Activated naive CD4-positive, alpha-beta T cell treated with anti-CD3 and anti-CD28 coated beads, Interleukin-2, amount 10 ng/mL, durations not matched to agents 7 days and 5 days (primary cell): ENCODE measurements around the gene PALD1.

Experiments used
- CTCF ChIA-PET: fragments of 350-600 bp; sonication (Branson Sonifier 250); formaldehyde crosslinking; loops from one replicate; lab custom pipeline; 2021; ENCODE audit warnings: antibody characterized with exemption; lab: Charles Lee
- DNase-seq: peaks from one replicate; pipeline ENCODE4 v3.0.0-alpha.2; 2020
- H3K27ac Mint-ChIP-seq: one replicate; pipeline ENCODE4 v1.8.0; 2021; ENCODE audit warnings: mild to moderate bottlenecking, moderate library complexity, mixed read lengths
- H3K27me3 Mint-ChIP-seq: one replicate; pipeline ENCODE4 v1.8.0; 2021; ENCODE audit warnings: mild to moderate bottlenecking, mixed read lengths
- H3K36me3 Mint-ChIP-seq: one replicate; pipeline ENCODE4 v1.8.0; 2021; ENCODE audit warnings: mixed read lengths
- H3K4me1 Mint-ChIP-seq: one replicate; pipeline ENCODE4 v1.8.0; 2021; ENCODE audit warnings: mixed read lengths
- H3K4me3 Mint-ChIP-seq: one replicate; pipeline ENCODE4 v1.8.0; 2021; ENCODE audit warnings: mild to moderate bottlenecking, moderate library complexity, mixed read lengths
- H3K9me3 Mint-ChIP-seq: one replicate; pipeline ENCODE4 v1.8.0; 2021; ENCODE audit warnings: mixed read lengths

PALD1 gene

DNA sequence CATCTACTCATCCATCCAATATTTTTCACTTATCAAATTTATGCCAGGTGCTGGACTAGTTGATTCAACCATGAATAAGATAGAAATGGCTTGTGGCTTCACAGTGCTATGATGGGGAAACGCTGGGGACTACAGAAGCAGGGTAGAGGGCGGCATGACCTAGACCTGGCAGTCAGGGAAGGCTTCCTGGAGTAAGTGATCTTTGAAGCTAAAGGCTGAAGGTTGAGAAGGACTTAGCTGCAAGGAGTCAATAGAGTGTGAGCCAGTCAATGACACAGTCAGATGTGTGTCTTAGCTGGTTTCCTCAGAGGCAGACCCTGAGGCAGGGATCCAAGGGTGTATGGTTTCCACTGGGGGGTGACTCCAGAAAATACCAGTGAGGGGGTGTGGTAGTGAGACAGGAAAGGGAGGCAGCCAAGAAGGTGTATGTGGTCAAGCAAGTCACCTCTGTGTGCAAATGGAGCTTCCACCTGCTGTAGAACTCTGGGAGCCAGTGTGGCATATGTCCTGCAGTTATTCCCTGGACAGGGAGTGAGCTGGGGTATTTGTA, 113.7 kb downstream of the PALD1 start:
- CTCF ChIA-PET = no interaction called here
- no peak overlapping the region for H3K27ac Mint-ChIP-seq
- H3K36me3 Mint-ChIP-seq = peaks cover 10% of the 10 kb centered on the region
- no peak for DNase-seq
- peaks cover 8% of the 10 kb centered on the region for H3K4me1 Mint-ChIP-seq
- H3K27me3 Mint-ChIP-seq = peaks cover 69% of the 10 kb centered on the region
- H3K9me3 Mint-ChIP-seq = no peaks in the 10 kb centered on the region
- no peak overlapping the region for H3K4me3 Mint-ChIP-seq

- Mint-ChIP-seq H3K27ac (no peak overlapping the region), H3K27me3 (peaks cover 64% of the 10 kb centered on the region), H3K9me3 (no peaks in the 10 kb centered on the region), H3K4me1 (peaks cover 8% of the 10 kb centered on the region), H3K4me3 (no peak overlapping the region), H3K36me3 (peaks cover 16% of the 10 kb centered on the region)
- no peak for DNase-seq
- CTCF ChIA-PET = no interaction called here
Measured at GRCh38 chr10:70592746-70593512, 114.4 kb downstream of the PALD1 start.

GRCh38 chr10:70593513-70593890, 114.9 kb downstream of the PALD1 start:
- Mint-ChIP-seq H3K36me3 (peaks cover 17% of the 10 kb centered on the region), H3K27me3 (peaks cover 59% of the 10 kb centered on the region), H3K9me3 (no peaks in the 10 kb centered on the region), H3K4me3 (no peak overlapping the region), H3K4me1 (peaks cover 8% of the 10 kb centered on the region), H3K27ac (peak overlapping the region; percentile 58)
- no peak for DNase-seq
- CTCF ChIA-PET = interaction anchor here (0.7 kb wide), 1 partner anchor 35 kb away, joined by 3 read pairs; no protein-coding TSS in a partner anchor

DNA sequence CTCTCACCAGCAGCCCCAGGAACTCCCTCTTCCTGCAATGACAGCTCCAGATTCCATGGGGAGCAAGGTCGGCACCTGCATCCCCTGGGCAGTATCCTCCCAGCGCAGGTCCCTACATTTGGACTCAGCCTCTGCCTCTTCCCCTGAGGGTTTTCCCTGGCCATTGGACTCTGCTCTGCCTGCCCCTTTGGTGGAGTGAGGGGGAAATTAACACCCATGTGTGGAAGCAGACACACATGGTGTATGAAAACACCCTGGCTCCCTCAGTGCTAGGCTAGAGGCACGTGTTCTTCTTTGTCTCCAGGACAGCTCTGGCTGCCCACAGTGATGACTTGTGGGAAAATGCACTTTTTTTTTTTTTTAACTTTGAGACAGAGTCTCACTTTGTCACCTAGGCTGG, 115.6 kb downstream of the PALD1 start:
- no peak overlapping the region for H3K4me3 Mint-ChIP-seq
- DNase-seq = no peak
- H3K27ac Mint-ChIP-seq = no peak overlapping the region
- peaks cover 11% of the 10 kb centered on the region for H3K4me1 Mint-ChIP-seq
- peaks cover 52% of the 10 kb centered on the region for H3K27me3 Mint-ChIP-seq
- H3K36me3 Mint-ChIP-seq = peaks cover 21% of the 10 kb centered on the region
- CTCF ChIA-PET = interaction anchor here (0.7 to 1.4 kb wide), 2 partner anchors 33 to 35 kb away, joined by 3 to 5 read pairs (median 3); no protein-coding TSS in a partner anchor
- no peaks in the 10 kb centered on the region for H3K9me3 Mint-ChIP-seq

GRCh38 chr10:70595566-70596016, 117.0 kb downstream of the PALD1 start:
- CTCF ChIA-PET = interaction anchor here (1.4 kb wide), 1 partner anchor 37 kb away, joined by 5 read pairs; no protein-coding TSS in a partner anchor
- H3K4me1 Mint-ChIP-seq = peaks cover 13% of the 10 kb centered on the region
- no peak overlapping the region for H3K27ac Mint-ChIP-seq
- H3K27me3 Mint-ChIP-seq = peaks cover 38% of the 10 kb centered on the region
- no peak for DNase-seq
- H3K9me3 Mint-ChIP-seq = no peaks in the 10 kb centered on the region
- H3K4me3 Mint-ChIP-seq = no peak overlapping the region
- H3K36me3 Mint-ChIP-seq = peaks cover 26% of the 10 kb centered on the region

DNA sequence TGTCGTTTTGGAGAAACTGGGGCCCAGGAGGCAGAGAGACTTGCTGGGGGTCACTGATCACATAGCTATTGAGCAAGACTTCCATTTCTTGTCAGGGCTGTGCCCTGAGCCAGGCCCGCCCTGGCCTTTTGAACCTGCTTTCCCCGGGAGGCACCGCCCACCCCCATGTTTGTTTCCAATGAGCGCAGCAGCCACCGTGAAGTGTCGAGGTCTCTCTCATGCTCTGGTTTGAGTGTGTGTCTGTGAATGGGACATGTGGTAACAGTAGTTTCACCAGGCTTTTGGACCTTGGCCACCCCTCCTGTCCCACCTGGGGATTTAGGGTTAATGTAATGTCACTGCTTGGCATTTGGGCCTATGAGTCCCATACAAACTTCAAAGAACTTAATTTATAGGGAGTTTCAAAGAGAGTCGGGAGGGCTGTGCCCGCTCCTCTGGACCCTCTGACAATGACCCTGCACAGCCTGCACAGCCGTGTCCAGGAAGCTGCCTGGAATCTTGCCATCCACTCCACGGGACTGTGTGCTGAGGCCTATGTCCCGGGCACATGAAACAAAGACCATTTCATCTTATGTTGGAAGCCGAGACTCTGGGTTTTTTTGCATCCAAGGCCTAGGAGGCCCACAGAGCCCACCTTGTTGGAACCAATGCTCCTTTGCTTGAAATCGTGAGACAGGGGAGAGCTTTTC, 117.7 kb downstream of the PALD1 start:
- Mint-ChIP-seq H3K36me3 (peaks cover 26% of the 10 kb centered on the region), H3K4me3 (no peak overlapping the region), H3K9me3 (no peaks in the 10 kb centered on the region), H3K27me3 (peaks cover 31% of the 10 kb centered on the region), H3K27ac (no peak overlapping the region), H3K4me1 (peaks cover 17% of the 10 kb centered on the region)
- DNase-seq = no peak
- CTCF ChIA-PET = no interaction called here

GRCh38 chr10:70596860-70597809, 118.6 kb downstream of the PALD1 start:
- peaks cover 28% of the 10 kb centered on the region for H3K27me3 Mint-ChIP-seq
- CTCF ChIA-PET = no interaction called here
- peaks cover 24% of the 10 kb centered on the region for H3K4me1 Mint-ChIP-seq
- no peak for DNase-seq
- peaks cover 28% of the 10 kb centered on the region for H3K36me3 Mint-ChIP-seq
- no peaks in the 10 kb centered on the region for H3K9me3 Mint-ChIP-seq
- H3K27ac Mint-ChIP-seq = no peak overlapping the region
- H3K4me3 Mint-ChIP-seq = no peak overlapping the region

DNA sequence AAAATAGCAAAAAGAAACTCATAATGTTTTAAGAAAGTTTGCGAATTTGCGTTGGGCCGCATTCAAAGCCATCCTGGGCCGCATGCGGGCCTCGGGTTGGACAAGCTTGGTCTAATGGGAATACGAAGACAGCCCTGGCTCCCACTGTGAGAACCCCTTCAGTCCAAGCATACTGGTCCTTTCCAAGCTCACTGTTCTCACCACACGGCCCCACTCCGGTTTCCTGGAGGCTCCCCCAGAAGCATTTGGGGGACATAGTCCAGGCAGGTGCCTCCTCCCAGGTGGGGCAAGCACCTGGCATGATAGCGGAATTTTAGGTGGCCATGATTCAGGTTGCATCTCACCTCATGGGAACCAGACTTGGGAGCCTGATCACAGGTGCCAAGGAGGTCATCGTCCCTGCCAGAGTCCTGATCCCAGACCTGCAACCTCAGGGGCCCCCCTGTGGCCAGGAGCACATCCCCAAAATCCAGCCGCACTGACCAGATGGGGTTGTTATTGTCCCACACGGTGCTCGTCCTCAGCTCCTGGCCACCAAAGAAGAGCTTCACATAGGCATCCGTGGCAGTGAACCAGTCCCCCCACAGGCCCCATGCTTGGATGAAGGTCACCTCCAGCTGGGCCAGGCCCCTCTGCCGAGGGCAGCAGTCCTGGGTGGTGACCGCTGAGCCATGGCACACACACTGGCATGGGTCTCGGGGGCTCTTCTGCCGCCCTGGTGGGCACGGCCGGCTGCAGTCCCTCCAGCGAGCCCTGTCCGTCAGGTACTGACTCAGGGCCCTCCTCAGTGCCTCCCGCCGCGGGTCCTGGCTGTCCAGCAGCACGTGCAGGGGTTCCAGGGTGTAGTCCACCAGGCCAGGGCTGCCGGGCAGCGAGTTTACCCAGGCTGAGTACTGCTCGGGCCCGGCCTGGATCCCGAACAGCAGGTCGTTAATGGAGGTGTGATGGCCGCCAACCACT, 119.6 kb downstream of the PALD1 start:
- H3K27ac Mint-ChIP-seq = no peak overlapping the region
- CTCF ChIA-PET = no interaction called here
- H3K4me1 Mint-ChIP-seq = peaks cover 32% of the 10 kb centered on the region
- no peaks in the 10 kb centered on the region for H3K9me3 Mint-ChIP-seq
- peaks cover 18% of the 10 kb centered on the region for H3K27me3 Mint-ChIP-seq
- no peak for DNase-seq
- H3K36me3 Mint-ChIP-seq = peaks cover 29% of the 10 kb centered on the region
- H3K4me3 Mint-ChIP-seq = no peak overlapping the region

- H3K9me3 Mint-ChIP-seq = no peaks in the 10 kb centered on the region
- peaks cover 12% of the 10 kb centered on the region for H3K27me3 Mint-ChIP-seq
- peaks cover 40% of the 10 kb centered on the region for H3K4me1 Mint-ChIP-seq
- DNase-seq = no peak
- H3K27ac Mint-ChIP-seq = no peak overlapping the region
- no peak overlapping the region for H3K4me3 Mint-ChIP-seq
- CTCF ChIA-PET = no interaction called here
- peaks cover 29% of the 10 kb centered on the region for H3K36me3 Mint-ChIP-seq
Measured at GRCh38 chr10:70598857-70599295, 120.3 kb downstream of the PALD1 start.

DNA sequence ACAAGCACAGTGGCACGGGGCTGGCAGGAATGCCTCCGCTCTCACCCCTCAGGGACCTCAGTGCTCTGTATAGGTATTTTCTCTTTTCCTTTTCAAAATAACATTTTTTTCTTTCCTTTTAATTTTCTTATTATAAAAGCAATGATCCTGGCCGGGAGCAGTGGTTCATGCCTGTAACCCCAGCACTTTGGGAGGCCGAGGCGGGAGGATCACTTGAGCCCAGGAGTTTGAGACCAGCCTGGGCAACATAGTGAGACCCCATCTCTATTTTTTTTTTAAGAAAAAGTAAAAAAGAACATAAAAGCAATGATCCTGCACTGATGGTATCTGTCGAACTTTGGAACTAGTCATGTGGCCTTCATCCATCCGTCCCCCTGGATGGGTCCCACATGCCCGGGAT, 120.8 kb downstream of the PALD1 start:
- no peak for DNase-seq
- no peak overlapping the region for H3K4me3 Mint-ChIP-seq
- H3K4me1 Mint-ChIP-seq = peaks cover 43% of the 10 kb centered on the region
- peaks cover 29% of the 10 kb centered on the region for H3K36me3 Mint-ChIP-seq
- no peaks in the 10 kb centered on the region for H3K9me3 Mint-ChIP-seq
- CTCF ChIA-PET = no interaction called here
- peak overlapping the region; percentile 37 for H3K27ac Mint-ChIP-seq
- H3K27me3 Mint-ChIP-seq = peaks cover 8% of the 10 kb centered on the region

DNA sequence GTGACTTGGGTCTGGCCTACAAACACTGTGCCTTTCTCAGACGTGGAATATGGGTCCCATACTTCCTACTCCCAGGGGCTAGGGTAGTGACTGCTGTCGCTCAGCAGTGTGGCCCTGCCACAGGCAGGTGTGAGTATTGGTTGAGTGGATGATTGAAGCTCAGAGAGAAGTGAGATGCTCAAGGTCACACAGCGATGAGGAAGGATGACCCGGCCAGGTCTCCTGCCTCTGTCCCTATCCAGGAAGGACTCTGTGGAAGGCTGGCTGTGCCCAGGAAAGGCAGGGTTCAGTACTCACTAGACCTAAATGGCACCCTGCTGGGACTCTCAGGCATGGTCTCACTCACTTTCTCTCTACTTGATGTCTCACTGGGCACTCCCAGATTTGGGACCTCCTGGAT, 121.2 kb downstream of the PALD1 start:
- Mint-ChIP-seq H3K27me3 (peaks cover 3% of the 10 kb centered on the region), H3K4me1 (peaks cover 41% of the 10 kb centered on the region), H3K9me3 (no peaks in the 10 kb centered on the region), H3K4me3 (no peak overlapping the region), H3K27ac (peak overlapping the region; percentile 37), H3K36me3 (peaks cover 29% of the 10 kb centered on the region)
- CTCF ChIA-PET = no interaction called here
- no peak for DNase-seq

DNA sequence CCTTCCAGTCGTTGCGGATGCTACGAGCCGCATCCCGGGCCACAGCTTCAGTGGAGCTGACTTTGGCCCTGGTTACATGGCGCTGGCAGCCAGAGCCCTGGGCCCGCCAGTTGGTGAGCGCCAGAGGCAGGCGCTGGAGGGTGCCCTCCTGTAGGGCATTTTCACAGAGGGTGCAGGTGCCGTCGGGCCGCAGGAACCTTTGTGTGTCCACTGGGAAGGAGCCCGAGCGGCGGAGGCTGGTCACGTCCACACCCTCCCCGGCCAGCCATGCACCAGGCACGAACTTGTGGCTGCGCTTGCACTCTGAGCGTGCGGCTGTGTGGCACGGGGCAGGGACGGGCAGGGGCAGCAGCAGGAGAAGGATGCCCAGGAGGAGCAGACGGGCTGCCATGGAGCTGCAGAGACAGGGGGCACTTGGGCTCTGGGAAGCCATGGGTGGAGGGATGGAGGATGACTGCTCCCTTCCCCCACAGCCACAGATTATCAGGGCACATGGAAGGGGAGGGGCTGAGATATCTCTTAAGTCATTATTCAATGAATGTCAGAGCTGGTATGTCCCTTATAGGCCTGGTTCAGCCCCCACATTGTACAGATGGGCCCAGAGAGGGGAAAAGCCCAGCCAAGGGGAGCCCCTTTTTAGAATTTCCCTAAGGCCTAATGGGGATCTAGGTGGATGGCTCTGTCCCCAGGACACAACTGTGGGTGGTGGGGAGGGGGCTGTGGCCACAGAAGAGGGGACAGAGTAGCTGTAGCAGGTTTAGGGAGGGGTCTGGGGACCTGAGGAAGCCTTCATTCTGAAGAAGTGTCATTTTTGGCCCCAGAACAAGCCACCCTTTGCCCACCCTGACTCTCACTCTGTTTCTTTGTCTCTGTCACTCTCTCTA, 122.2 kb downstream of the PALD1 start:
- peaks cover 36% of the 10 kb centered on the region for H3K4me1 Mint-ChIP-seq

More for the DNA sequence above, 122.2 kb downstream of the PALD1 start:
- no peaks in the 10 kb centered on the region for H3K9me3 Mint-ChIP-seq
- no peak for DNase-seq
- CTCF ChIA-PET = no interaction called here
- no peak overlapping the region for H3K27ac Mint-ChIP-seq
- peaks cover 1% of the 10 kb centered on the region for H3K27me3 Mint-ChIP-seq
- H3K36me3 Mint-ChIP-seq = peaks cover 29% of the 10 kb centered on the region
- peak overlapping the region; percentile 91 for H3K4me3 Mint-ChIP-seq
